GM12873 (cell line): ENCODE data around the gene SLC44A5.

Source experiments
- TF ChIP-seq, protein P1 (sequence below): IDR thresholded peaks from 2 replicates; pipeline ENCODE4 v1.5.1; 2012; ENCODE audit warnings: low read depth, mild to moderate bottlenecking, moderate library complexity, low read length, control low read depth; ENCODE audit not compliant: insufficient read depth; ENCODE audit errors: missing control alignments

The SLC44A5 gene

DNA sequence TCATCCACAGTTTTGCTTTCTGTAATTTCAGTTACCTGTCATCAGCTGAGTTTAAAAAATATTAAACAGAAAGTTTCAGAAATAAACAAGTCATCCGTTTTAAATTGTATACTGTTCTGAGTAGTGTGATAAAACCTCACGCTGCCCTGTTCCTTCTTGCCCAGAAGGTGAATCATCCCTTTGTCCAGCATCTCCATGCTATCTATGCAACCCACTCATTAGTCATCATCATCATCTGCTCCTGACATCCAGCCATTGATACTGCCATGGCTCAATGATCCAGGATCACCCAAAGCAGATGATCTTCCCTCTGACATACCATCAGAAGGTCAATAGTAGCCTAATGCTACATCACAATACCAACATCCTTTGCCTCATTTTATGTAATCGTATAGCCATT lies 198.3 kb downstream of the SLC44A5 start:
- TF ChIP-seq, protein P1, sequence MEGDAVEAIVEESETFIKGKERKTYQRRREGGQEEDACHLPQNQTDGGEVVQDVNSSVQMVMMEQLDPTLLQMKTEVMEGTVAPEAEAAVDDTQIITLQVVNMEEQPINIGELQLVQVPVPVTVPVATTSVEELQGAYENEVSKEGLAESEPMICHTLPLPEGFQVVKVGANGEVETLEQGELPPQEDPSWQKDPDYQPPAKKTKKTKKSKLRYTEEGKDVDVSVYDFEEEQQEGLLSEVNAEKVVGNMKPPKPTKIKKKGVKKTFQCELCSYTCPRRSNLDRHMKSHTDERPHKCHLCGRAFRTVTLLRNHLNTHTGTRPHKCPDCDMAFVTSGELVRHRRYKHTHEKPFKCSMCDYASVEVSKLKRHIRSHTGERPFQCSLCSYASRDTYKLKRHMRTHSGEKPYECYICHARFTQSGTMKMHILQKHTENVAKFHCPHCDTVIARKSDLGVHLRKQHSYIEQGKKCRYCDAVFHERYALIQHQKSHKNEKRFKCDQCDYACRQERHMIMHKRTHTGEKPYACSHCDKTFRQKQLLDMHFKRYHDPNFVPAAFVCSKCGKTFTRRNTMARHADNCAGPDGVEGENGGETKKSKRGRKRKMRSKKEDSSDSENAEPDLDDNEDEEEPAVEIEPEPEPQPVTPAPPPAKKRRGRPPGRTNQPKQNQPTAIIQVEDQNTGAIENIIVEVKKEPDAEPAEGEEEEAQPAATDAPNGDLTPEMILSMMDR = no peak

DNA sequence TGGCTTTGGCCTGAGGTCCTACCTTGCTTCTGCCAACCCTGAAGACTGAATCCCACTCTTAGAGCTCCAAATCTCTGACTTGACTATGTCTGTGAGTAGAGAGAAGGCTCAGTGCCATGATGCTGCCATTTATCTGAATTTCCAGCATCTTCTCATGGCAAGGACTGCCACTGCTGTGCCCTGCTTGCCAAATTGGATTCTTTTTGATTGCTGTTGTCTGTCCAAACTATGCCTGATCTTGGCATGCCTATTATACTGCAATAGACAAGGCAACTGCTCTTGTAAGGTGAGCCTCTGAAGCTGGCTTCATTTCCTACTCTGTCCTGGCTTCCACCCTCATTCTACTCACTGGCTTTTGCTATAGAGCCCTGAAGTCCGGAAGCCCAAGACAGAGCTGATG lies 210.2 kb downstream of the SLC44A5 start:
- TF ChIP-seq, protein P1 = no peak

DNA sequence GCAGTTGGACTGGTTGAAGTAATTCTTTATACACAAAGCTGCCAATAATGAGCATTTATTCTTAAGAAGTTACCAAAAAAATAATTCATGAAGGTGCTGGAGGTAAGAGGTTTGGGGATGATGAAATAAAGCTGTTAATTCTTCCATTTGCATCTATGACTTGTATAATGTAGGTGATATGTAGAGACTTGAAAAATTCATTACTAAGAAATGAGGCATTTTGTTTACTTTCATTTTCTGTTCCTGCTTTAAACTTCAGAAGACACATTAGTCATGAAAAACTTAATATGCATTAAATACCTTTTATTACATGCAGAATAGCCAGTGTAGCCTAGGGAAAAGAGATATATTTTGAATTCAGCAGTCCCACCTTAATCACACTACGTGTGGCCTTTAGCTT lies 214.2 kb downstream of the SLC44A5 start:
- TF ChIP-seq, protein P1 = no peak

DNA sequence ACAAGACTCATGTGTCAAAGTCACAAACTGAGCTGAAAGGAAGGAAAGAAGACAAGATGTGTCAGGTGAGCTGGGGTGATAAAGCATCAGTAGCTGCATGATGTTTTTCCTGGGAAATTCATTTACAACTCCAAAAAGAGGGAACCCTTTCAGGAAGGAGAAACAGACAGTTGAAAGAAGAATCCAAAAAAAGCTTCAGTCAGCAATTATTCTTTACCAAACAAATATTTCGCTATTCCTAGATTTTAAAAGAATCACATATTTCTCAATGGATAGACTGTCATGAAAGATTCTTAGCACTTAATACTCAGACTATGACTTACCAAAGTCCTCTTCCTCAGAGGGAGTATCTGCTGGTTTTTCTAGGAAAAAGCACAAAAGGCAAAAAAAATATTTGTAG lies 214.7 kb downstream of the SLC44A5 start:
- TF ChIP-seq, protein P1 = no peak

DNA sequence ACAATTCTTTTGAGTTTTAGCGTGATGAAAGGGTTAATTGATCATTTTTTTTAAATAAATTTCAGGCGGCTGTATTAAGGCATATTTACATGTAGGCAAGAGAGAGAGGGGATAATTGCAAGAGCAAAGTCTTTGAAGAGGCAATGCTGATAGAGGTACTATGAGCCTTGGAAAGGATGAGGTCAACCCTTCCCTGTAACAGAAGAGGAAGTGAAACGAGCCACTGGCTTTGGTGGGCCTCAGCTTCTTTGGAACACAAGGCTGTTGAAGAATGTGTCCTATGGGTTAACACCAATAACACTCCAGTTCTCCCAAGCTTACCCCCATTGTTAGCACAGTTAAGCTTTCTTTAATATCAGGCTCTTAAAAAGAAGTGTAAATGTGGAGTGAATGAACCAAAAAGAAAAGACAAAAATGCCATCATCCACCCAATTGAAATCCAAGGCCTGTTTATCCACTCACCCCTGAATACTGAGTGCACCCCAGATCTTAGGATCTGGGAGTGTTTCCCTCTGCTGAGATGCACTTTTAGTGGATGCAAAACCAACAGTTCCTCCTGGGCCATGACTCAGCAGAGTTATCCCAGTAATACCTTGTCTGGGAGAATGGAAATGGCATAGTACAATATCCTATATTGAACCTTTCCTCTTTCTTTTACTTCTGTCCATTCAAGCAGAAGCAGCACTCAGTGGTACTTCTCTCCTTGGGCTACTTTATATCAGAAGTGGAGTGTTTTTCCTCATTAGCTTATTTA lies 216.4 kb downstream of the SLC44A5 start:
- TF ChIP-seq, protein P1 = no peak

DNA sequence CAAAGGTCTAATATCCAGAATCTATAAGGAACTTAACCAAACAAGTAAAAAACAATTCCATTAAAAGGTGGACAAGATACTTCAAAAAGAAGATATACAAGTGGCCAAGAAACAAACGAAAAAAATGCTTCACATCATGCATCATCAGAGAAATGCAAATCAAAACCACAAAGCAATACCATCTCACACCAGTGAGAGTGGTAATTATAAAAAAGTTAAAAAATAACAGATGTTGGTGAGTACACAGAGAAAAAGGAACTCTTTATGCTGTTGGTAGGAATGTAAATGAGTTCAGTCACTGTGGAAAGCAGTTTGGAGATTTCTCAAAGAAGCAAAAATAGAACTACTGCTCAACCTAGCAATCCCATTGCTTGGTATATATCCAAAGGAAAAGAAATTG lies 218.6 kb downstream of the SLC44A5 start:
- TF ChIP-seq, protein P1 = no peak

DNA sequence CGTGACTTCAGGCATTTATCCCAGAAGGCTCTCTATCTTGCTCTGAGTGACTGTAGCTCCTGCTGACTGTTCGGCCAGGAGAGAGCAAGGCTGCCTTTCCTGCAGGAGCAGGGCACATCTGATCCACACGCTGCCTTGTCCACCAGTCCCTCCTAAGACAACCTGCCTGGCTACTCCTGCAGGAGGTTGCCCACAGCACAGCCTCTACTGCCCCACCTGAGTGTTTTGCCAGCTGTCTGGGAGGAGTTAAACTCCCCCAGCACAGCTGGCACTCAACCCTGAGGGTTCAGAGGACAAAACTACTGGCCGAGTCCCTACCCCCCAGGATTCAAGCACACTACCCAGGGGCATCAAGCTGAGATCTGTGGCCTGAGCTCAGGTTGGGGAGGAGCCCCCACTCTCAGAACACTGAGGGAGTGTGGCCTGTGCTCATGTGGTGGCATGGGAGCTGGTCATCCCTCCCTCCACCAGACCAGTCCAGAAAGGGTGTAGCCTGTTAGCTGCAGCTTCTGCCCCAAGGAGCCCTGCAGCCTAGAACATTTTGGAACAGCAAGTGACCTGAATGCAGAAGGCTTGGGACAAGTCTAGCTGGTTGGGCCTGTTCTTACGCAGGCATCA lies 237.3 kb downstream of the SLC44A5 start:
- TF ChIP-seq, protein P1 = no peak
